GM20000 (cell line): ENCODE data around the gene C2CD2.

ENCODE experiments used
- DNase-seq: peaks from one replicate; pipeline ENCODE4 v3.0.0; 2012; ENCODE audit warnings: low spot score
- CTCF ChIP-seq: IDR thresholded peaks from 2 replicates; pipeline ENCODE4 v1.5.1; 2012; ENCODE audit warnings: mild to moderate bottlenecking, control low read depth; ENCODE audit errors: extremely low read depth, missing control alignments

Gene C2CD2

DNA sequence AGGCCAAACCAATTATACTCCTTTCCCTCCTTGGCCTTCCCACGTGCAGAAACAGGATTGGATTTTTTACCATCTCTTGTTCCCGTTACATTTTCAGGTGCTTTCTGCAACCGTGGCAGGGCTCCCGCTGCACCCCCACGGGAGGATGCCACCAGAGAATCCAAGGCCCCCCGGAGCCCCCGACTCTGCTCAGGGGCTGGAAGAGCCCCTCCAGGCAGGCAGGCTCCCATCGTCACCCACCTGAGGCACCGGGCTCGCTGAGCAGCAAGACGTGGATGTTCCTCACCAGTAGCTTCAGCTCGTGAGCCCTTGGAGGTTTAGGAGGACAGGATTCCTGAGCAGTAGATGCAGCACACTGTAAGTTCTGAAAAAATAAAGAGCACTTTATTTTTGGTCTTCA, 39.5 kb downstream of the C2CD2 start:
- DNase-seq = no peak

GRCh38 chr21:41913230-41913629, 40.6 kb downstream of the C2CD2 start:
- DNase-seq = no peak
- no peak for TF ChIP-seq CTCF

More for the DNA sequence above, 39.5 kb downstream of the C2CD2 start:
- TF ChIP-seq CTCF = no peak

GRCh38 chr21:41908829-41909228, 45.0 kb downstream of the C2CD2 start:
- no peak for DNase-seq
- no peak for TF ChIP-seq CTCF

GRCh38 chr21:41907496-41908258, 46.1 kb downstream of the C2CD2 start:
- no peak for DNase-seq
- no peak for TF ChIP-seq CTCF

DNA sequence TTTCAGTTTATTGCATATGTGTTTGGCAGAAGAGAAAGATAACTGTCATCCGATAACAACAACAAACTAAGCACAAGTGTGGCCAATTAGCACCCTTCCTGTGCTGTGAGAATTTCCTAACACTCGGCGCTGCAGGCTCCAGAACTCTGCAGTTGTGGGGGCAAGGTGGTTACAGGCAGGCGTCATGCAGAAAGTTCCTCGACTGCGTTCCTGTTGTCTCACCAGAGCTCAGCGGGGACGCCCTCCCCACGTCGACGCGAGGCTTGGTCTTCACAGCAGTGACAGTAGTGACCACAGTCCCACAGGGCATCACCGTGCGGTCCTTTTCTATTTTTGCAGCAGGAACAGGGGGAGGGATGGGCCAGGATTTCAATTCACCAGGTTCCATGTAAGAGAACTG, 47.0 kb downstream of the C2CD2 start:
- no peak for TF ChIP-seq CTCF
- DNase-seq = no peak

DNA sequence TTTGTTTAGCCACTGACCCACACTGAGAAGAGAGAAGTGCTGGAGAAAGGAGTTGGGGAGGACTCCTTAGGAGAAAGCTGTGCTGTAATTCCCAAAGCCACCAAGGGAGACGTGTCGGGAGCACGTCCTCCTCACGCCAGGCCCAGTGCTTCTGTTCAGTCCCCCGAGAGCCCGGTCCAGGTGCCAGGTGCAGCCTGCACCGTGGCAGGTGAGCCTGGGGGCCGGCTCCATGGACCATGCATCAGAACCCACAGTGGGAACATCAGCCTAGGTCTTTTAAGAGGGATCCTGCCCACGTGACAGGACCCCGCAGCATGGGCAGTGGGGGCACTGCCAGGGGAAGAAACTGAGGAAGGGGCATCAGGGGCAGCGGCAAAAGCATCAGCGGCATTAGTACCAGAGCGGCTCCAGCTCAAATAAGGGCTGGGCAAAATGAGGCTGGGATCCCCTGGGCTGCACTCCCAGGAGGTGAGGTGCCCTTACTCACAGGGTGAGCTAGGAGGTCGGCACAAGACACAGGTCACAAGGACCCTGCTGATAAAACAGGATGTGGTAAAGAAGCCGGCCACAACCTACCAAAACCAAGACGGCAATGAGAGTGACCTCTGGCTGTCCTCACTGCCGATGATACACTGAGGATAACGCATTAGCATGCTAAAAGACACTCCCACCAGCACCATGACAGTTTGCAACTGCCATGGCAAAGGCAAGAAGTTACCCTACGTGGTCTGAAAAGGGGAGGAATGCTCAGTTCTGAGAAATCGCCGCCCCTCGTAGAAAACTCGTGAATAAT, 50.1 kb downstream of the C2CD2 start:
- TF ChIP-seq CTCF = no peak
- no peak for DNase-seq

- DNase-seq = no peak
- no peak for TF ChIP-seq CTCF
Observed at GRCh38 chr21:41902946-41903345, 50.9 kb downstream of the C2CD2 start.
